ENCODE results near the gene SPPL2A. TPM values are rescaled to one million over a fixed set of nuclear protein-coding genes. Genes with fewer than 3 reads are reported as not detected.

Gene SPPL2A
- total RNA-seq, 4 donors from 2014 or later: 122 to 132 (median 128) TPM

- no peak overlapping the region for H3K27ac ChIP-seq (replicated peaks in 1 of 4)
- peaks cover 0 to 17% (median 8%) of the 10 kb centered on the region in 4 donors for H3K4me1 ChIP-seq
- no peak overlapping the region for H3K4me3 ChIP-seq
- H3K36me3 ChIP-seq: peaks cover 0 to 54% (median 28%) of the 10 kb centered on the region in 4 donors
- intact Hi-C loops (cut with DNase I): no loop called here
- H3K9me3 ChIP-seq: no peaks in the 10 kb centered on the region
- TF ChIP-seq POLR2A (IDR thresholded peaks at IDR 0.05; ENCODE audit: low read depth): no peak
- no peak for TF ChIP-seq CTCF (IDR thresholded peaks at IDR 0.05)
- no peak for TF ChIP-seq EP300 (IDR thresholded peaks at IDR 0.05)
- no peak for TF ChIP-seq POLR2AphosphoS5 (IDR thresholded peaks at IDR 0.05)
- 92% methylated on average over 5 of the region's 5 CpGs for WGBS
- H3K27me3 ChIP-seq: no peaks in the 10 kb centered on the region
- DNase-seq (ENCODE audit: extremely low spot score): no peak
Observed at GRCh38 chr15:50665938-50666337, 99.6 kb downstream of the SPPL2A start.

- peaks cover 0 to 6% (median 0%) of the 10 kb centered on the region in 4 donors for H3K4me1 ChIP-seq
- WGBS: 95% methylated on average over 4 of the region's 4 CpGs
- H3K36me3 ChIP-seq: peaks cover 4 to 98% (median 70%) of the 10 kb centered on the region in 4 donors
Observed at GRCh38 chr15:50655555-50655954, 110.0 kb downstream of the SPPL2A start.

GRCh38 chr15:50653156-50653743, 112.3 kb downstream of the SPPL2A start:
- TF ChIP-seq POLR2A (IDR thresholded peaks at IDR 0.05; ENCODE audit: low read depth): no peak
- no peak for TF ChIP-seq EP300 (IDR thresholded peaks at IDR 0.05)
- no peak for TF ChIP-seq POLR2AphosphoS5 (IDR thresholded peaks at IDR 0.05)
- no peak for TF ChIP-seq CTCF (IDR thresholded peaks at IDR 0.05)
- DNase-seq (ENCODE audit: extremely low spot score): no peak
- WGBS: 92% methylated on average over 6 of the region's 6 CpGs
- intact Hi-C loops (cut with DNase I): no loop called here
- peaks cover 4 to 99% (median 74%) of the 10 kb centered on the region in 4 donors for H3K36me3 ChIP-seq
- no peak overlapping the region for H3K27ac ChIP-seq (replicated peaks in 1 of 4)
- H3K4me3 ChIP-seq: no peak overlapping the region
- H3K9me3 ChIP-seq: no peaks in the 10 kb centered on the region
- H3K27me3 ChIP-seq: no peaks in the 10 kb centered on the region
- peaks cover 0 to 6% (median 0%) of the 10 kb centered on the region in 4 donors for H3K4me1 ChIP-seq

More at GRCh38 chr15:50655555-50655954, 110.0 kb downstream of the SPPL2A start:
- Histone ChIP-seq H3K4me3 (no peak overlapping the region), H3K27ac (replicated peaks in 1 of 4) (no peak overlapping the region), H3K27me3 (no peaks in the 10 kb centered on the region), H3K9me3 (no peaks in the 10 kb centered on the region)
- TF ChIP-seq EP300 (IDR thresholded peaks at IDR 0.05) (no peak), CTCF (IDR thresholded peaks at IDR 0.05) (no peak), POLR2AphosphoS5 (IDR thresholded peaks at IDR 0.05) (no peak), POLR2A (IDR thresholded peaks at IDR 0.05; ENCODE audit: low read depth) (no peak)
- no peak for DNase-seq (ENCODE audit: extremely low spot score)
- intact Hi-C loops (cut with DNase I): no loop called here

- H3K9me3 ChIP-seq: no peaks in the 10 kb centered on the region
- H3K36me3 ChIP-seq: peaks cover 4 to 99% (median 74%) of the 10 kb centered on the region in 4 donors
- TF ChIP-seq POLR2A (IDR thresholded peaks at IDR 0.05; ENCODE audit: low read depth): no peak
- no peak for TF ChIP-seq CTCF (IDR thresholded peaks at IDR 0.05)
- TF ChIP-seq EP300 (IDR thresholded peaks at IDR 0.05): no peak
- no peaks in the 10 kb centered on the region for H3K27me3 ChIP-seq
- no peak for DNase-seq (ENCODE audit: extremely low spot score)
- no peak overlapping the region for H3K4me3 ChIP-seq
- H3K4me1 ChIP-seq: peaks cover 0 to 6% (median 0%) of the 10 kb centered on the region in 4 donors
- intact Hi-C loops (cut with DNase I): no loop called here
- 92% methylated on average over 3 of the region's 3 CpGs for WGBS
- H3K27ac ChIP-seq (replicated peaks in 1 of 4): no peak overlapping the region
Observed at GRCh38 chr15:50652671-50653070, 112.8 kb downstream of the SPPL2A start.

Small RNA genes lying within 50 kb of the gene (small RNA-seq; reads per million reads assigned to genes)
- gene AC012100.1 (0 reads per million in 3 donors), gene RN7SL354P (0 reads per million in 3 donors)

Other genes starting within 250 kb of the SPPL2A start
- gene USP50, start 219.0 kb downstream of the SPPL2A start, total RNA-seq: not detected
- gene TRPM7, start 78.9 kb downstream of the SPPL2A start, total RNA-seq: 10 to 100 TPM; 27.9 to 39.9 (median 33.9) TPM
- gene AP4E1, start 143.0 kb upstream of the SPPL2A start, total RNA-seq: 10 to 100 TPM in 2 of 4 donors, 1 to 10 TPM in 2; 9.9 to 13.2 (median 10.6) TPM